Skin of body (tissue), 2 donors: ENCODE data around the gene PIGL. TPM values are rescaled to one million over a fixed set of nuclear protein-coding genes. Genes with fewer than 3 reads are reported as not detected.
"Not testable (repeated sequence)": the region's sequence is repeated elsewhere in the genome, so short reads cannot be mapped to it uniquely, and the experiment has no call there.

Source experiments
- DNase-seq: peaks from one replicate; lab custom pipeline; 2025; lab: John Stamatoyannopoulos, UW
- total RNA-seq: library from RNA; depleted of rRNA; stranded (reverse); fragments of >200 nt; gene quantifications from one replicate; pipeline ENCODE4 v1.2.3, GENCODE V29; 2014

PIGL gene
- total RNA-seq, 1 donor from 2014 or later = 27.1 TPM

- not testable (repeated sequence) for DNase-seq
These were observed 539 bp upstream of the PIGL start for GRCh38 chr17:16216341-16217001.

- DNase-seq = no peak
These were observed 5.4 kb downstream of the PIGL start for GRCh38 chr17:16222406-16222805.

DNA sequence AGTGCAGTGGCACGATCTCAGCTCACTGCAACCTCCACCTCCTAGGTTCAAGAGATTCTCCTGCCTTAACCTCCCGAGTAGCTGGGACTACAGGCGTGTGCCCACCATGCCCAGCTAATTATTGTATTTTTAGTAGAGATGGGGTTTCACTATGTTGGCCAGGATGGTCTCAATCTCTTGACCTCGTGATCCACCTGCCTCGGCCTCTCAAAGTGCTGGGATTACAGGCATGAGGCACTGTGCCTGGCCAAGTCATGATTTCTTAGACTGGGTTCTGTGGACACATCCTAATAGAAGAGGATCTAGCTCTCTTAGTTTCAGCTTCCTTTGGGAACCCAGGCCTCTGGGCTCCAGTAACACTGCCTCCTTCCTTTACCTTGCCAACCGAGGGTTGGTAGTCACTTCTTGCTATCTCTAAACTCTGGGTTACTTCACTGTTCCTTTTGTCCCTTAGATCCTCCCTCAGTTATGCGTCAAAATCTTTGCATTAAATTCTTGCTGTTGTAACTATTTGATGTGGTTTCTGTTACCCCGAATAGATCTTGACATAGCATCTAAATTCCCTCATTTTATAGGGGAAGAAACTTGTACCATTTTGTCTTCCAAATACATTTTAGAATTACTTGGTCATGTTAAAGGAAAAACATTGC, 13.0 kb downstream of the PIGL start:
- DNase-seq = not testable (repeated sequence)

DNA sequence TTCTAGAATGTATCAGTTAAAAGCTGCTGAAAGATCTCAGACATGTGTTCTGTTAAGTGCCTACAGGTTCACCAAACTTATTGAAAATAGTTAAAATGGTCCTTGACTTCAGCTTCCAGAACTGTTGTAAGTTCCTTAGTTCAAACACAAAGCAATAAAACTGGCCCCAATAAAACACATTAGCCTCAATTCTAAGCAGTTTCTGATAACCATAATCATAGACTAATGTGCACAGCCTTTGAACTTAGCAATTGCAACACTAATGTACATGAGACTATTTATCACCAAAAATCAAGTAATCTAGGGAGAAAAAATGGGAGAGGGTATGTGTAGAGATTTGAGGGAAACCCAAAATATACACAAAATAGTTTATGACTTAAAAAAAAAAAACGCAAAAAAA, 15.4 kb downstream of the PIGL start:
- no peak for DNase-seq

- DNase-seq = no peak
These were observed 22.9 kb downstream of the PIGL start for GRCh38 chr17:16239931-16240330.

DNA sequence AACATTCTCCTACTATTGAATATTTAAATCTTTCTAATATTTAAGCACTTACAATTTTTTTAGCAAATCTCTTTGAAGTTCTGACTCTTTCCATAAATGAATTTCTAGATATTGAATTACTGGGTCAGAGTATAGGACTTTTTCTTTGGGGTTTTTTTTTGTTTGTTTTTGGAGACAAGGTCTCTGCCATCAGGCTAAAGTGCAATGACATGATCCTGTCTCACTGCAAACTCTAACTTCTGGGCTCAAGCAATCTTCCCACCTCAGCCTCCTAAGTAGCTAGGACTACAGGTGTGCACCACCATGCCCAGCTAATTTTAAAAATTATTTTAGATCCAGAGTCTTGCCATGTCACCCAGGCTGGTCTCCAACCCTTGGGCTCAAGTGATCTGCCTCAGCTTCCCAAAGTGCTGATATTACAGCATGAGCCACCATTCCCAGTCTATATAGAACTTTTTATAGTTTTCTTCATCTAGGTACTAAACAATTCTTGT, 24.9 kb downstream of the PIGL start:
- no peak for DNase-seq

GRCh38 chr17:16243385-16243784, 26.4 kb downstream of the PIGL start:
- no peak for DNase-seq

- DNase-seq = no peak
These were observed 27.0 kb downstream of the PIGL start for GRCh38 chr17:16243801-16244567.

GRCh38 chr17:16247586-16247984, 30.6 kb downstream of the PIGL start:
- no peak for DNase-seq

DNA sequence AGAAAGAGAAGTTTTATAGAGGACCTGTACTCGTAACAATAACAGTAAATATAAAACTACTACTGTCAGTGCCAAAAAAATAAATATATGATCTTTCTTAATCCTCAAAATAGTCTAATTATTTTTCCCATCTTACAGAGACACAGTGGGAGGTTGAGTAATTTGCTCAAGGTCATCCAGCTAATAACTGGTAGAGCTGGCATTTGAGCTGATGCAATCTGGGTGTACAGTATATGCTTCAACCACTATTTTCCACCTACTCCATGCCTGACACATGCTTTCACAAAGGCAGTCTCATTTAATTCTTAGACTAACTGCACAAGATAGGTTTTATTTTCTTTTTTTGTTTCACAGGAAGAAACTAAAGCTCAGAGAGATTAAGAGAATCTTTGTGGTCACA, 33.6 kb downstream of the PIGL start:
- DNase-seq = no peak

- no peak for DNase-seq
These were observed 34.0 kb downstream of the PIGL start for GRCh38 chr17:16251043-16251442.

DNA sequence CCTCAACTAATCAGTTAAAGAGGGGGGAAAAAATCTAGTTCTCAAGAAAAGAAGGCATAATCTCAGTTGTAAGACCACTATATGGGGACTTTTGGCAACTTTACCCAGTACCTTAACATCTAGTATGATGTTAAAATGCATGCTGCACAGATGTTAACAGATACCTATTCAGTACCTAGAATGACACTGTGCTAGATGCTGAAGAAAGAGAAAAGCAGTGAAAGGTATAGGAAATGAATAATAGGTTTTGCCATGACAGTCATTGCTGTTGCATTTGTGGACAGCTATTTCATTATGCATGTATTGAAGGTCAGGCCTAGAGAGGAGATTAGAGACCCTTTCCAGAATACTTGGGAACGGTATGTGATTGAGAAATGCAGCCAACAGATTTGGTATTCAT, 34.5 kb downstream of the PIGL start:
- DNase-seq = no peak

DNA sequence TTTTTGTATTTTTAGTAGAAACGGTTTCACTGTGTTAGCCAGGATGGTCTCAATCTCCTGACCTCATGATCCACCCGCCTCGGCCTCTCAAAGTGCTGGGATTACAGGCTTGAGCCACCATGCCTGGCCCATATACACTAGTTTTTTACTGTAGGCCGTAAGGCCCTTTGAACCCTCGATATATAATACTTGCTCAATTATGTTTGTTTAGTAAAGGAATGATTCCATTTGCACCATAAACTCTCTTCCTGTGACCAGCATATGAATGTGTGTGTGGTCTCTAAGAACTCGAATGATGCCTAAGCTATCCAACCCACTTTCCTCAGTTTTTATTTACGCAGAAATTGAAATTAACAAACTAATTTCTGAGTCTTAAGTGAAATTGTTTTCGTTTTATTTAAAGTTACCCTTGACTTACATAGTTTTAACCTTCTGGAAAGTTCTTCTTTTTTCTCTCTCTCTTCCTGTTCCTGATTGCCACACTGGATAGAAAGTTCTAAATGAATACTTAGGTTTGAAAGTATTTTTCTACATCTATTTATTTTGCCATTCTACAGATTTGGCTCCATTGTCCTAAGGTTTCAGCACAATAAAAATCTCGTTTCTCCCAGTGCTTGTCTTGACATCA, 37.9 kb downstream of the PIGL start:
- DNase-seq = no peak

GRCh38 chr17:16255481-16255921, 38.5 kb downstream of the PIGL start:
- no peak for DNase-seq

DNA sequence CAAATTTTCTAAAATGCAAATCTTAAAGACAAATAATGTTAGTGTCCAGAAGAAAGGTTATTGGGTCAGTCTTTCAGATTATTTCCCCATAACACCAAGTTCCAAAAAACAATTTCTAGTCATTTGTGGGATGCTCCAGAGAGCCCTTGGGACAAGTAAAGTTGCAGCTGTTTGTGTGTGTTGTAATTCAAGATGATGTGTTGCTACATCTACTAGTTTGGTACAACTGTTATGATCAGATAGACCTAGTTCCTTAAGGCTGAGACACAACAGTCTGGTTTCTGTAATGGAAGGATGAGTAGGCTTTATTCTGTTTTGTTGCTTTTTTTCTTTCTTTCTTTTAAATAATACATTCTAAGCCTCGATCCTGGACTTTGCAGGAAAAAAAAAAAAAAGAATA, 41.9 kb downstream of the PIGL start:
- DNase-seq = no peak

DNA sequence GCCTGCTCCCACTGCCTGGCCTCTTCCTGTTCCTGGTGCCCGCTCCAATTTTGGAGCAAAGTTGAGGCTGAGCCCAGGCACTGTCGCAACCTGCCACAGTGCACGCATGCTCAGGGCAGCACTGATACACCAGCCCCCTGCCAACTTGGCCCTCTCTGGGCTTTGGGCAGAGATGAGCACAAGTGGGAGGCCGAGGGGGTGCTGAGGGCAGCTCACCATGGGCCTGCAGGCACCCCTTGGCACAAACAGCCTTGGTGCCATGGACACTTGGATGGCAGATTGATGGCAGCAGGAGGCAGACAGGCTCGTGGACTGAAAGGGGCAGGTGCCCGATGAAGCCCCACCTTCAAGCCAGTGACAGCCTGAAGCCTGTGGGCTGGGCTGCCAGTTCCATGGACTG, 42.9 kb downstream of the PIGL start:
- DNase-seq = no peak

GRCh38 chr17:16261049-16261448, 44.0 kb downstream of the PIGL start:
- DNase-seq = no peak

GRCh38 chr17:16262201-16262600, 45.2 kb downstream of the PIGL start:
- DNase-seq = no peak

DNA sequence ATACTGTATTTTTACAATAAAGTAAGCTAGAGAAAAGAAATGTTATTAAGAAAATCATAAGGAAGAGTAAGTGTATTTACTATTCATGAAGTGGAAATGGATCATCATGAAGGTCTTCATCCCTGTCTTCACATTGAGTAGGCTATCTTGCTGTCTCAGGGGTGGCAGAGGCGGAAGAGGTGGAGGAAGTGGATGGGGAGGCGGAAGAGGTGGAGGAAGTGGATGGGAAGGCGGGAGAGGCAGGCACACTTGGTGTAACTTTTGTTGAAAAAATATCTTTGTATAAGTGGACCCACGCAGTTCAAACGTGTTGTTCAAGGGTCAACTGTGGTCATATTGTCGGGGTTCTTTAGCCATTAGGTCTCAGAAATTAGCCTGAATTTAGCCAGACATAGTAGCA, 50.2 kb downstream of the PIGL start:
- DNase-seq = no peak

DNA sequence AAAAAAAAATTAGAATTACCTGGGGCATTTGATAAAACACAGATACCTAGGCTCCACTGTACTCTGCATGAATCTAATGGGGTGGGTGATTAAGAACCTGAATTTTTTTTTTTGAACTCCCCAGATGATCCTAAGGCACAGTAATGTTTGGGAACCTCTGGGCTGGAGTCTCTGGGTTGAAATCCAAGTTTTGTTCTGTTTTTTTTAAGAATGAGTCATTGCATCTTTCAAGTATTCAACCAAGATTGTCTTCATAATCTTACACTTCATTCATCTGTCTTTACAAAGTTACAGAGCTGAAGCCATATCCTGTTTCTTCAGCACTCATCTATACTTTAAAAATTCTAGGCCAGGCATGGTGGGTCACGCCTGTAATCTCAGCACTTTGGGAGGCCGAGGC, 52.6 kb downstream of the PIGL start:
- DNase-seq = no peak

DNA sequence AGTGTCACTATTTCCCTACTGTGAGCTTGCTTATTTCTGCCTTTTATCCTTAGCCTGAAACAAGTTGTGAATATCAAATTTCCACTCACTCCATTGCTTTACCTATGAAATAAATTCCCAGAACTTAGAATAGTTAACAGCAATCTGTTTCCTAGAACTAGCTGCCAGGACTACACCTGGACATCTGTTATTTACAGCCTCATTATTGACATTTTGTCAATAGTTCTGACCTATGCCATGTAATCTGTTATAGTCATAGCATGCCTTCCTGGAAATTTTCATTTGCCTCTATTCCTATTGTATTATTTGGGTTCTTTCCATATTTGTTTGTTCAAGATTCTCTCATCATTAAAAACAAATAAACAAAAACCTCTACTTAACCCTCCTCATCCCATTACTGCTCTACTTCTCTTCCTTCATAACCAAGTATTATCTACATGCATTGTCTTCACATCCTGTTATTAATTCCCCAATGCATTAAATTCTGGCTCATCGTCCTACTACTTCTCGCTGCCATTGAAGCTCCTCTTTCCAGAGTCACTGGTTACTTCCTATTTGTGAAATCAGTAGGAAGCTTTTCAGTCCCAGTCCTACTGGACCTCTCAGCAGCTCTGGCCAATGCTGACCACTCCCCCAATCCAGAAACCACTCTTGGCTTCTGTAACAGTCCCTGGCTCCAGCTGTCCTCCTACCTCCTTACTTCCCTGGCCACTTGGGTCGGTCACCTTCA, 55.3 kb downstream of the PIGL start:
- no peak for DNase-seq
